ENCODE measurements around the gene MAST3.

DNA sequence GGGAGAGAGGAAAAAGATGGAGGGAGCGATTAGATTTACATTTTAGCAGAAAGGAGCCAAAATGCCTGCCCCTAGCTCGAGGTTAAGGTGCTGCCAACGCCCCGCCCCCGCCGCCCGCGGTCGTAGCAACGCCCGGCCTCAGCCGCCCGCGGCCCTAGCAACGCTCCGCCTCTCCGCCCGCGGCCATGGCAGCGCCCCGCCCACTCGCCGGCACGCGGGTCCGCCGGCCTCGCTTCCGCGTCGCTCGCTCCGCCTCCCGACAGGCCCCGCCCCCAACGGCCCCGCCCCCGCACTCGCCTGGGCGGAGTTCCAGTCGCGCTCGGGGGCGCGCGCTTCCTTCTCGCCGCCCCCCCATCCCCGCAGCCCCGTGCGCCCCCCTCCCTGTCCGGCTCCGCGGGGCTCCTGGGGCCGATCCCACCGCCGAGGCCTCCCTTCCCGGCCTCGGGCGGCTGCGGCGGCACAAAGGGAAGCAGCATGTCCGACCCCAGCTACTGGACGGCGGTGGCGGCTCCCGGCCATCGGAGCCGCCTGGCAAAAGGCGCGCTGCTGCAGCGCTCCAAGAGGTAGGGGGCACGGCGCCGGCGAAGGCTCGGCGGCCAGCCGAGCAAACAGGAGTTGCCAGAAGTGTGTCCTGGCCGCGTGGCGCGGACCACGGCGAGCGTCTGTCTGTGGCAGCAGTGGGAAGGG is 20.3 kb downstream of the MAST3 start:
- TF ChIP-seq, protein P1, sequence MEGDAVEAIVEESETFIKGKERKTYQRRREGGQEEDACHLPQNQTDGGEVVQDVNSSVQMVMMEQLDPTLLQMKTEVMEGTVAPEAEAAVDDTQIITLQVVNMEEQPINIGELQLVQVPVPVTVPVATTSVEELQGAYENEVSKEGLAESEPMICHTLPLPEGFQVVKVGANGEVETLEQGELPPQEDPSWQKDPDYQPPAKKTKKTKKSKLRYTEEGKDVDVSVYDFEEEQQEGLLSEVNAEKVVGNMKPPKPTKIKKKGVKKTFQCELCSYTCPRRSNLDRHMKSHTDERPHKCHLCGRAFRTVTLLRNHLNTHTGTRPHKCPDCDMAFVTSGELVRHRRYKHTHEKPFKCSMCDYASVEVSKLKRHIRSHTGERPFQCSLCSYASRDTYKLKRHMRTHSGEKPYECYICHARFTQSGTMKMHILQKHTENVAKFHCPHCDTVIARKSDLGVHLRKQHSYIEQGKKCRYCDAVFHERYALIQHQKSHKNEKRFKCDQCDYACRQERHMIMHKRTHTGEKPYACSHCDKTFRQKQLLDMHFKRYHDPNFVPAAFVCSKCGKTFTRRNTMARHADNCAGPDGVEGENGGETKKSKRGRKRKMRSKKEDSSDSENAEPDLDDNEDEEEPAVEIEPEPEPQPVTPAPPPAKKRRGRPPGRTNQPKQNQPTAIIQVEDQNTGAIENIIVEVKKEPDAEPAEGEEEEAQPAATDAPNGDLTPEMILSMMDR (IDR thresholded peaks at IDR 0.05): peak in 1 of 6 experiments; percentile 13
- no peak for TF ChIP-seq POLR2A (IDR thresholded peaks at IDR 0.05)
